Measurements from ENCODE around the gene MAP3K15.

The MAP3K15 gene

GRCh38 chrX:19326567-19326966, 188.7 kb downstream of the MAP3K15 start:
- Histone ChIP-seq H3K9ac (no peak overlapping the region), H3K9me3 (ENCODE audit: control insufficient read depth, low read length) (no peaks in the 10 kb centered on the region), H3K79me2 (no peaks in the 10 kb centered on the region), H3K27ac (no peak overlapping the region), H3K4me3 (ENCODE audit: low read depth, low read length) (no peak overlapping the region), H3K27me3 (ENCODE audit: control insufficient read depth, insufficient read depth, low read length) (no peaks in the 10 kb centered on the region), H3K36me3 (ENCODE audit: control insufficient read depth, insufficient read depth, low read length) (no peaks in the 10 kb centered on the region), H3K4me2 (ENCODE audit: low read length) (no peak overlapping the region), H2AFZ (no peak overlapping the region), H3K4me1 (no peaks in the 10 kb centered on the region)
- no peak for TF ChIP-seq CTCF (IDR thresholded peaks at IDR 0.05)

Measured in parathyroid adenoma (tissue), 2 donors.